DND-41 (cell line): ENCODE measurements around the gene EIPR1.

ENCODE experiments used
- ATAC-seq: fragments of 200-7000 bp; cut with Tn5 transposase; 3 replicates; pipeline ENCODE4 v1.9.1; 2021; ENCODE audit warnings: low read depth; ENCODE audit not compliant: insufficient read depth
- DNase-seq: peaks from one replicate; pipeline ENCODE4 v3.0.0-alpha.2; 2020
- H2AFZ ChIP-seq: 2 replicates; pipeline ENCODE4 v1.6.0; 2012; ENCODE audit warnings: low read depth, low read length
- H3K27ac ChIP-seq: 2 replicates; pipeline ENCODE4 v1.5.1; 2012; ENCODE audit warnings: low read length, inconsistent platforms
- H3K27me3 ChIP-seq: fragments of 200-600 bp; sonication (generic); 2 replicates; pipeline ENCODE4 v1.6.0; 2012; ENCODE audit warnings: low read length, mild to moderate bottlenecking, inconsistent platforms; ENCODE audit not compliant: insufficient read depth, poor library complexity
- H3K36me3 ChIP-seq: 2 replicates; pipeline ENCODE4 v1.5.1; 2012; ENCODE audit warnings: low read length, inconsistent platforms; ENCODE audit not compliant: insufficient read depth
- H3K4me1 ChIP-seq: 2 replicates; pipeline ENCODE4 v1.5.1; 2012; ENCODE audit warnings: mild to moderate bottlenecking, low read length; ENCODE audit not compliant: insufficient read depth
- H3K4me2 ChIP-seq: 2 replicates; pipeline ENCODE4 v1.6.0; 2012; ENCODE audit warnings: mild to moderate bottlenecking, moderate library complexity, low read length, inconsistent platforms; ENCODE audit not compliant: insufficient read depth
- H3K4me3 ChIP-seq, 2 experiments: fragments of 200-600 bp in 1 of 2; shearing (Covaris generic) in 1 of 2; 2 replicates each; pipeline ENCODE4 v1.5.1; 2012 to 2016; ENCODE audit warnings: inconsistent platforms in 2 of 2, low read length in 2 of 2, mild to moderate bottlenecking in 2 of 2, low read depth in 1 of 2, moderate library complexity in 1 of 2
- H3K79me2 ChIP-seq: 2 replicates; pipeline ENCODE4 v1.6.0; 2012; ENCODE audit warnings: low read length, inconsistent platforms; ENCODE audit not compliant: insufficient read depth
- H3K9ac ChIP-seq: 2 replicates; pipeline ENCODE4 v1.6.0; 2012; ENCODE audit warnings: low read depth, mild to moderate bottlenecking, inconsistent platforms, low read length, moderate library complexity
- H3K9me3 ChIP-seq: 2 replicates; pipeline ENCODE4 v1.5.1; 2012; ENCODE audit warnings: low read length, moderate library complexity, mild to moderate bottlenecking, inconsistent platforms; ENCODE audit not compliant: insufficient read depth, severe bottlenecking
- H4K20me1 ChIP-seq: 2 replicates; pipeline ENCODE4 v1.6.0; 2012; ENCODE audit warnings: low read length; ENCODE audit not compliant: insufficient read depth
- EZH2 ChIP-seq: IDR thresholded peaks from 3 replicates; pipeline ENCODE4 v1.6.1; 2012; ENCODE audit warnings: borderline replicate concordance, low read depth, mild to moderate bottlenecking, moderate library complexity, low read length, inconsistent platforms; ENCODE audit not compliant: severe bottlenecking
- TF ChIP-seq, protein P1 (sequence below): IDR thresholded peaks from 2 replicates; pipeline ENCODE4 v1.5.1; 2012; ENCODE audit warnings: borderline replicate concordance, low read length, moderate library complexity, mild to moderate bottlenecking; ENCODE audit not compliant: poor library complexity, severe bottlenecking; ENCODE audit errors: extremely low read depth

The EIPR1 gene

DNA sequence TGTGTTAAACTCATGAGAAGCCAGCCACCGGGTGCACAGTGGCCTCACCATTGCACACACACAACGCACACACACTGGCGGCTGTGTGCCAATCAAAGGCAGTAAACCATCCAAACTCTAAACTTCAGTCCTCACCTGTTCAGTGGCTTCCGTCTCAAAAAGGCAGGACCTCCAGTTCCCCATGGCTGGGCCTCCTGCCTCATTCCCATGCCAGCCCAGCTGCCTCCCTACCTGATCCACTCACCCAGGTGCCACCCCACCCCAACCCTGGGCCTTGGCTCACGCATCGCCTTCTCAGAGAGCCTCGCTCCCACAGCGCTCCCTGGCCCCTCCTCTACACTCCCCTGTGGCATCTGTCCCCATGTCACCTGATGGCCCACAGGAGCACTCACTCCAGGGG is 190.9 kb downstream of the EIPR1 start:
- DNase-seq (no peak), ATAC-seq (no peak)
- no peaks in the 10 kb centered on the region for H3K9me3 ChIP-seq
- no peak overlapping the region for H3K4me3 ChIP-seq
- no peaks in the 10 kb centered on the region for H3K79me2 ChIP-seq
- H4K20me1 ChIP-seq = no peaks in the 10 kb centered on the region
- H3K4me1 ChIP-seq = no peaks in the 10 kb centered on the region
- H3K27ac ChIP-seq = no peak overlapping the region
- no peaks in the 10 kb centered on the region for H3K36me3 ChIP-seq
- H3K27me3 ChIP-seq = no peaks in the 10 kb centered on the region
- H3K9ac ChIP-seq = no peak overlapping the region
- H2AFZ ChIP-seq = no peak overlapping the region
- TF ChIP-seq, protein P1, sequence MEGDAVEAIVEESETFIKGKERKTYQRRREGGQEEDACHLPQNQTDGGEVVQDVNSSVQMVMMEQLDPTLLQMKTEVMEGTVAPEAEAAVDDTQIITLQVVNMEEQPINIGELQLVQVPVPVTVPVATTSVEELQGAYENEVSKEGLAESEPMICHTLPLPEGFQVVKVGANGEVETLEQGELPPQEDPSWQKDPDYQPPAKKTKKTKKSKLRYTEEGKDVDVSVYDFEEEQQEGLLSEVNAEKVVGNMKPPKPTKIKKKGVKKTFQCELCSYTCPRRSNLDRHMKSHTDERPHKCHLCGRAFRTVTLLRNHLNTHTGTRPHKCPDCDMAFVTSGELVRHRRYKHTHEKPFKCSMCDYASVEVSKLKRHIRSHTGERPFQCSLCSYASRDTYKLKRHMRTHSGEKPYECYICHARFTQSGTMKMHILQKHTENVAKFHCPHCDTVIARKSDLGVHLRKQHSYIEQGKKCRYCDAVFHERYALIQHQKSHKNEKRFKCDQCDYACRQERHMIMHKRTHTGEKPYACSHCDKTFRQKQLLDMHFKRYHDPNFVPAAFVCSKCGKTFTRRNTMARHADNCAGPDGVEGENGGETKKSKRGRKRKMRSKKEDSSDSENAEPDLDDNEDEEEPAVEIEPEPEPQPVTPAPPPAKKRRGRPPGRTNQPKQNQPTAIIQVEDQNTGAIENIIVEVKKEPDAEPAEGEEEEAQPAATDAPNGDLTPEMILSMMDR = no peak
- no peak for TF ChIP-seq EZH2
- no peak overlapping the region for H3K4me2 ChIP-seq

DNA sequence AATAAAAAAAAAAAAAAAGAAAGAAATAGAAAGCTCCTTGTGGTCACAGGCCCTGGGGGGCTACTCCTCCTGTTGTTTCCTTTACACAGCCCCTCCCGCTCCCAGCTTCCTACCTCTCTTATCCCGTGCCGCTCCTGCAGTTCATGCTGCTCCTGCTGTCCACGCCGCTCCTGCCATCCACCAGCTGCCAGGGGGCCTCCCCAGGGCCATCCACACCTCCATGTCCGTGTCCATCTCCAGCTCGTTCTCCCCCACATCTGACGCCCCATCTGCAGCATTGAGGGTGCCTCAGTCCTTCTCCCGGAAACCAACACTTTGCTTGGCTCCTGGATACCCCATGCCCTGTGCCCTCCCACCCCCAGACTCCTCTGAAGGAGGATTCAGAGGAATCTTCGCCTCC is 191.7 kb downstream of the EIPR1 start:
- no peak overlapping the region for H2AFZ ChIP-seq
- H3K27ac ChIP-seq = no peak overlapping the region
- no peaks in the 10 kb centered on the region for H3K79me2 ChIP-seq
- H3K9me3 ChIP-seq = no peaks in the 10 kb centered on the region
- H3K4me2 ChIP-seq = no peak overlapping the region
- no peaks in the 10 kb centered on the region for H3K4me1 ChIP-seq
- no peaks in the 10 kb centered on the region for H3K36me3 ChIP-seq
- no peak overlapping the region for H3K4me3 ChIP-seq
- no peak overlapping the region for H3K9ac ChIP-seq
- TF ChIP-seq EZH2 = no peak
- TF ChIP-seq, protein P1 = no peak
- DNase-seq (no peak), ATAC-seq (no peak)
- H3K27me3 ChIP-seq = no peaks in the 10 kb centered on the region
- H4K20me1 ChIP-seq = no peaks in the 10 kb centered on the region

DNA sequence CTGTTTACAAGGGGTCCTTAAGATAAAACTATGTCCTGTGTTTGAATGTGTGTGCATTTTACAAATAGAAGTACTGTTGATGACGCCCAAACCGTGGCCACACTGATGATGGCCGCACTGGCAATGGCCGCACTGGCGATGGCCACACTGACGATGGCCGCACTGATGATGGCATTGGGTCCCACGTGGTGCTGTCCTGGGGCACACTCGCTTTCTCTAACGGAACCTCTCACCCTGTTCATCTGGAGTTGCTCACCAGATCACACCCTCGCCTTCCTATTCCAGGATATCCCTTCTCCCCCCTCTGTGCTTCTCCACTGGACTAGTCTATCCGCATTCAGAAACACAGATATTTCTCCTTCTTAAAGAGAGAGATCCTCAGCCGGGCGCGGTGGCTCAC is 192.4 kb downstream of the EIPR1 start:
- DNase-seq (no peak), ATAC-seq (no peak)
- Histone ChIP-seq H3K36me3 (no peaks in the 10 kb centered on the region), H3K79me2 (no peaks in the 10 kb centered on the region), H3K4me3 (no peak overlapping the region), H2AFZ (no peak overlapping the region), H3K9me3 (peaks cover 2% of the 10 kb centered on the region), H3K4me1 (no peaks in the 10 kb centered on the region), H3K27ac (no peak overlapping the region), H3K27me3 (no peaks in the 10 kb centered on the region), H3K4me2 (no peak overlapping the region), H3K9ac (no peak overlapping the region), H4K20me1 (no peaks in the 10 kb centered on the region)
- no peak for TF ChIP-seq EZH2
- TF ChIP-seq, protein P1 = no peak

DNA sequence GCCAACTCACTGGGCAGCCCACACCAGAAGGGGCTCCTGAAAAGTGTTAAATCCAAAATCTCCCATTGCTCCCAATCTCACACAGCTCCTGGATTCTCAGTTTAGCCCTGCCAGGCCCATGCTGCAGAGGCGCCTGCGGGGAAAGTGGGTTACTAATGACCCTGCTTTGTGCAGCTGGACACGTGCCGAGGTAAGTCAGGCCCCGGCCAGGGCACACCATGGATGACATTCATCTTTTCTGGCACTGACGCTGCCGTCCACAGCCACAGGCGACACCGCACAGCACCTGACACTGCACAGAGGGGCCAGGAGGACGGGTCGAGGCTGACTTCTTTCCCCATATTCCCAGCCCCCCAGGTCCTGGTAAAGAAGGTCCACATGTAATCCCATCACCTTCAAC is 193.5 kb downstream of the EIPR1 start:
- H4K20me1 ChIP-seq = no peaks in the 10 kb centered on the region
- no peaks in the 10 kb centered on the region for H3K36me3 ChIP-seq
- no peak overlapping the region for H3K27ac ChIP-seq
- H3K27me3 ChIP-seq = no peaks in the 10 kb centered on the region
- ATAC-seq = no peak
- no peaks in the 10 kb centered on the region for H3K4me1 ChIP-seq
- no peak overlapping the region for H3K4me3 ChIP-seq
- no peak overlapping the region for H3K9ac ChIP-seq
- TF ChIP-seq, protein P1 = no peak
- no peak for TF ChIP-seq EZH2
- peaks cover 3% of the 10 kb centered on the region for H3K9me3 ChIP-seq
- no peaks in the 10 kb centered on the region for H3K79me2 ChIP-seq
- no peak overlapping the region for H2AFZ ChIP-seq
- no peak for DNase-seq
- no peak overlapping the region for H3K4me2 ChIP-seq
